Measurements from ENCODE around the gene CASP4.

The CASP4 gene

DNA sequence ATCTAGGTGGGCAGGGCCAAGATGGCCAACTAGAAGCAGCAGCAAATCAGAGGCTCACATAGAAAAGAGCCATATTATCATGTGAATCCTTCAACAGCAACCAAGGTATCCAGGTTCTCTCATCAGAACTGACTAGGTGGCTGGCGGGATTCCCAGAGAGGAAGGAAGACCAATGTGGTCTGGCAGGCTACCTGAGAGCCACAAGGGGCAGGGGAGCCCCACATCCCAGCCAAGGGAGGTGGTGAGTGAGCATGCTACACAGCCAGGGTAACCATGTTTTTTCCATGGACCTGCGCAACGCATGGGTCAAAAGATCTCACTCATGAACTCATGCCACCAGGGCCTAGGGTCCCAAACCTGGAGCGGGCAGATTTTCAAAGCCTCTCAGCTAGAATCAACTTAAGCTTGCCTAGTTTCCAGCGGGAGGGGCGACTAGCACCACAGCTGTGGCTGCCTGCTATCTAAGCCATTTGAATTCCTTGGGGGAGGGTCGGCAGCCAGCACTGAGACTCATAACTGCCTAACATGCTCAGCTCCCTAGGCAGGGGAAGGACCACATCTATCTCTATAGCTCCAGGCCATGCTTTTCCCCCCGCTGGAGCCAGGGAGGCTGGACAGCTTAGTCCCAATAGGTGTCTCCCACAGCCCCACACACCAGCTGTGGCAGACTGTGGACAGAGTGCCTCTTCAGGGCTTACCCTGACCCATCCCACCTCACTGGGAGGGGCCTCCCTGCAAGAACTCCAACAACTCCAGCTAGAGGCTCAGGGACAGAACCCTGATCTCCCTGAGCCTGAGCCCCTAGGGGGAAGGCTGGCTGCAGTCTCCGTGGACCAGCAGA, 41.4 kb downstream of the CASP4 start:
- TF ChIP-seq EGR1 (IDR thresholded peaks at IDR 0.05): no peak
- no peak for TF ChIP-seq NFIC (IDR thresholded peaks at IDR 0.05)
- no peak for TF ChIP-seq RAD21 (IDR thresholded peaks at IDR 0.05; ENCODE audit: low read depth)
- TF ChIP-seq, protein P1, sequence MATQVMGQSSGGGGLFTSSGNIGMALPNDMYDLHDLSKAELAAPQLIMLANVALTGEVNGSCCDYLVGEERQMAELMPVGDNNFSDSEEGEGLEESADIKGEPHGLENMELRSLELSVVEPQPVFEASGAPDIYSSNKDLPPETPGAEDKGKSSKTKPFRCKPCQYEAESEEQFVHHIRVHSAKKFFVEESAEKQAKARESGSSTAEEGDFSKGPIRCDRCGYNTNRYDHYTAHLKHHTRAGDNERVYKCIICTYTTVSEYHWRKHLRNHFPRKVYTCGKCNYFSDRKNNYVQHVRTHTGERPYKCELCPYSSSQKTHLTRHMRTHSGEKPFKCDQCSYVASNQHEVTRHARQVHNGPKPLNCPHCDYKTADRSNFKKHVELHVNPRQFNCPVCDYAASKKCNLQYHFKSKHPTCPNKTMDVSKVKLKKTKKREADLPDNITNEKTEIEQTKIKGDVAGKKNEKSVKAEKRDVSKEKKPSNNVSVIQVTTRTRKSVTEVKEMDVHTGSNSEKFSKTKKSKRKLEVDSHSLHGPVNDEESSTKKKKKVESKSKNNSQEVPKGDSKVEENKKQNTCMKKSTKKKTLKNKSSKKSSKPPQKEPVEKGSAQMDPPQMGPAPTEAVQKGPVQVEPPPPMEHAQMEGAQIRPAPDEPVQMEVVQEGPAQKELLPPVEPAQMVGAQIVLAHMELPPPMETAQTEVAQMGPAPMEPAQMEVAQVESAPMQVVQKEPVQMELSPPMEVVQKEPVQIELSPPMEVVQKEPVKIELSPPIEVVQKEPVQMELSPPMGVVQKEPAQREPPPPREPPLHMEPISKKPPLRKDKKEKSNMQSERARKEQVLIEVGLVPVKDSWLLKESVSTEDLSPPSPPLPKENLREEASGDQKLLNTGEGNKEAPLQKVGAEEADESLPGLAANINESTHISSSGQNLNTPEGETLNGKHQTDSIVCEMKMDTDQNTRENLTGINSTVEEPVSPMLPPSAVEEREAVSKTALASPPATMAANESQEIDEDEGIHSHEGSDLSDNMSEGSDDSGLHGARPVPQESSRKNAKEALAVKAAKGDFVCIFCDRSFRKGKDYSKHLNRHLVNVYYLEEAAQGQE (IDR thresholded peaks at IDR 0.05; ENCODE audit: low read depth): no peak
- TF ChIP-seq TEAD4 (IDR thresholded peaks at IDR 0.05): no peak
- no peak for TF ChIP-seq ZBTB7A (IDR thresholded peaks at IDR 0.05; ENCODE audit: low read depth)
- TF ChIP-seq CREB1 (IDR thresholded peaks at IDR 0.05; ENCODE audit: low read depth): no peak
- TF ChIP-seq TAF1 (IDR thresholded peaks at IDR 0.05; ENCODE audit: low read depth): no peak
- TF ChIP-seq FOXM1 (IDR thresholded peaks at IDR 0.05; ENCODE audit: borderline replicate concordance, low read depth): no peak
- TF ChIP-seq TCF12 (IDR thresholded peaks at IDR 0.05; ENCODE audit: low read depth): no peak

DNA sequence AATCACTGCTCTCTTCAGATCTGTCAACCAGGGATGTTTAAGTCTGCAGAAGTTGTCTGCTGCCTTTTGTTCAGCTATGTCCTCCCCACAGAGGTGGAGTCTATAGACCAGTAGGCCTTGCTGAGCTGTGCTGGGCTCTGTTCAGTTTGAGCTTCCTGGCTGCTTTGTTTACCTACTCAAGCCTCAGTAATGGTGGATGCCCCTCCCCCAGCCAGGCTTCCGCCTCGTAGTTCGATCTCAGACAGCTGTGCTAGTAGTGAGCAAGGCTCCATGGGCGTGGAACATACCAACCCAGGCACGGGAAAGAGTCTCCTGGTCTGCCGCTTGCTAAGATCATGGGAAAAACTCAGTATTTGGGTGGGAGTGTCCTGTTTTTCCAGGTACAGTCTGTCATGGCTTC, 42.5 kb downstream of the CASP4 start:
- no peak for TF ChIP-seq TCF12 (IDR thresholded peaks at IDR 0.05; ENCODE audit: low read depth)
- TF ChIP-seq RAD21 (IDR thresholded peaks at IDR 0.05; ENCODE audit: low read depth): no peak
- TF ChIP-seq, protein P2, sequence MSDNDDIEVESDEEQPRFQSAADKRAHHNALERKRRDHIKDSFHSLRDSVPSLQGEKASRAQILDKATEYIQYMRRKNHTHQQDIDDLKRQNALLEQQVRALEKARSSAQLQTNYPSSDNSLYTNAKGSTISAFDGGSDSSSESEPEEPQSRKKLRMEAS (IDR thresholded peaks at IDR 0.05): no peak
- no peak for TF ChIP-seq CEBPB (IDR thresholded peaks at IDR 0.05)
- TF ChIP-seq NFIC (IDR thresholded peaks at IDR 0.05): no peak
- no peak for TF ChIP-seq CREB1 (IDR thresholded peaks at IDR 0.05; ENCODE audit: low read depth)
- no peak for TF ChIP-seq ZBTB7A (IDR thresholded peaks at IDR 0.05; ENCODE audit: low read depth)
- no peak for TF ChIP-seq EP300 (IDR thresholded peaks at IDR 0.05; ENCODE audit: borderline replicate concordance)
- no peak for TF ChIP-seq TAF1 (IDR thresholded peaks at IDR 0.05; ENCODE audit: low read depth)
- TF ChIP-seq FOXM1 (IDR thresholded peaks at IDR 0.05; ENCODE audit: borderline replicate concordance, low read depth): no peak
- TF ChIP-seq, protein P3, sequence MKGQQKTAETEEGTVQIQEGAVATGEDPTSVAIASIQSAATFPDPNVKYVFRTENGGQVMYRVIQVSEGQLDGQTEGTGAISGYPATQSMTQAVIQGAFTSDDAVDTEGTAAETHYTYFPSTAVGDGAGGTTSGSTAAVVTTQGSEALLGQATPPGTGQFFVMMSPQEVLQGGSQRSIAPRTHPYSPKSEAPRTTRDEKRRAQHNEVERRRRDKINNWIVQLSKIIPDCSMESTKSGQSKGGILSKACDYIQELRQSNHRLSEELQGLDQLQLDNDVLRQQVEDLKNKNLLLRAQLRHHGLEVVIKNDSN (IDR thresholded peaks at IDR 0.05): no peak
- TF ChIP-seq, protein P1 (IDR thresholded peaks at IDR 0.05; ENCODE audit: low read depth): no peak
- TF ChIP-seq TEAD4 (IDR thresholded peaks at IDR 0.05): no peak

DNA sequence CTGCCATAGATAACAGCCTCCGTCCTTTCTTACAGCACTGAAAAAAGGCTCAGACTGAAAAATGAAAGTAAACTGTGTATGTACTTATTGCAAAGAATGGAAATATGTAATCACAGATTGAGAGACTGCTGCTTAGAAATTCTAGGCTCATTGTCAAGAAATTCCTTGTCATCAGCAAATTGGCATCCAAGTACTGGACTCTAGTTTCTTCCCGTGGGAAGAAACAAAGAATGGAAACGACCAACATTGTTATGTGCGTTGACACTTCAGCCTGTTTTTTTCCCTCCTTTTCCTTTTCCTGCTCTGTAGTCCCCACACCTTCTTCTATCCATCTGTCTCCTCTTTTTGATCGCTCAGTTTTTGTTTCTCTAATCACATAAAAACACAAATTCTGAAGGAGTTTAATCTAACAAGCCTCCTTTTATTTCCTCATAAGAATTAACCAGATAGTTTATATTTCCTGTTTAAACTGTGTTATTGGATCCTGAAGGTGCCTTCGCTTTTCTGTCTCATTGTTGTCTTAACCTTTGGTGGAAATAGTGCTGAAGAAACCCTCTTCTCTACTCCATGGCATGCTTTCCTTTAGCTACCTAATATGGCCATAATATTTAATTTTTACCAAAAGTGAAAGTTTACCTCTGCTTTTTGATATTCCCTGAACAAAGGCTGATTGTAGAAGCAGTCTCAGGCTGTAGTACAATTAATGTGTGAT, 50.1 kb downstream of the CASP4 start:
- TF ChIP-seq FOXM1 (IDR thresholded peaks at IDR 0.05; ENCODE audit: borderline replicate concordance, low read depth) (no peak), EGR1 (IDR thresholded peaks at IDR 0.05) (no peak), CREB1 (IDR thresholded peaks at IDR 0.05; ENCODE audit: low read depth) (no peak), RAD21 (IDR thresholded peaks at IDR 0.05; ENCODE audit: low read depth) (no peak), NFIC (IDR thresholded peaks at IDR 0.05) (no peak), ZBTB7A (IDR thresholded peaks at IDR 0.05; ENCODE audit: low read depth) (no peak), TEAD4 (IDR thresholded peaks at IDR 0.05) (no peak), YY1 (IDR thresholded peaks at IDR 0.05; ENCODE audit: low read depth) (no peak), CEBPB (IDR thresholded peaks at IDR 0.05) (no peak), EP300 (IDR thresholded peaks at IDR 0.05; ENCODE audit: borderline replicate concordance) (no peak), TAF1 (IDR thresholded peaks at IDR 0.05; ENCODE audit: low read depth) (no peak), TCF12 (IDR thresholded peaks at IDR 0.05; ENCODE audit: low read depth) (no peak)
- TF ChIP-seq, protein P1 (IDR thresholded peaks at IDR 0.05; ENCODE audit: low read depth): no peak
- TF ChIP-seq, protein P3 (IDR thresholded peaks at IDR 0.05): no peak
- TF ChIP-seq, protein P2 (IDR thresholded peaks at IDR 0.05): no peak

Measured in Ishikawa (cell line).